Activated T-cell treated with anti-CD3 and anti-CD28 coated beads for 48 hours (primary cell): ENCODE measurements around the gene VMO1.

Experiments
- DNase-seq: peaks from one replicate; pipeline ENCODE4 v3.0.0-alpha.2; 2020; ENCODE audit warnings: low read depth

The VMO1 gene

DNA sequence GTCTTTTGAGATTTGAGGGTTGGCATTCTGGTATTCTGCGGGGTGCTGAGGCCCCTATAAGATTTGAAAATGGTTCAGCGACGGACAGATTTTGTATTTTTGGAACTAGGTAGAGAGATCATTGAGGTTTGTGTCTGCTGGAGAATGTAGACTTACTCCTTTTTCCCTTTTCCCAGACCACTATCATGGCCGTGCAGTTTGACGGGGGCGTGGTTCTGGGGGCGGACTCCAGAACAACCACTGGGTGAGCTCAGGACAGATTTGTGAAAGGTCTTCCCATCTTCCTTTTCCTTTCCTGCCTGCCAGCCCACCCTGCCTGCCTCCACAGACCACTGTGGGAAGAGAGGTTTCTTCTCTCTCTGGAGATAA lies 10.4 kb upstream of the VMO1 start:
- no peak for DNase-seq

- no peak for DNase-seq
Measured at GRCh38 chr17:4795168-4795567, 9.0 kb upstream of the VMO1 start.

DNA sequence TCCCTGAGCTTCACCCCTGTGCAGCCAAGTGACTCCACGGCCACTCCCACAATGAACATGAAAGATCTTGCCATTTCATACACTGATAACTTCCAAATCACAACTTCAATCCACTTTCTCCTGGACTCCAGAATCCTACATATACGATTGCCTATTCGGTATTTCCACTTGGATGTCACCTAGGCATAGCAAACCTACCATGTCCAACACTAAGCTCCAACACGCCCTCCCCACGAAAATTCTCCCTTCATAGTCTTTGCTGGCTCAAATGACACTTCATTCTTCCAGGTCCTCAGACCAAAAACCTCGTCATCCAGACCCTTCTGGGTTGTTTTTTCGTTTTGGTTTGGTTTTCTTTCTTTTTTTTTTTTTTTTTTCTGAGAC lies 4.5 kb upstream of the VMO1 start:
- no peak for DNase-seq

DNA sequence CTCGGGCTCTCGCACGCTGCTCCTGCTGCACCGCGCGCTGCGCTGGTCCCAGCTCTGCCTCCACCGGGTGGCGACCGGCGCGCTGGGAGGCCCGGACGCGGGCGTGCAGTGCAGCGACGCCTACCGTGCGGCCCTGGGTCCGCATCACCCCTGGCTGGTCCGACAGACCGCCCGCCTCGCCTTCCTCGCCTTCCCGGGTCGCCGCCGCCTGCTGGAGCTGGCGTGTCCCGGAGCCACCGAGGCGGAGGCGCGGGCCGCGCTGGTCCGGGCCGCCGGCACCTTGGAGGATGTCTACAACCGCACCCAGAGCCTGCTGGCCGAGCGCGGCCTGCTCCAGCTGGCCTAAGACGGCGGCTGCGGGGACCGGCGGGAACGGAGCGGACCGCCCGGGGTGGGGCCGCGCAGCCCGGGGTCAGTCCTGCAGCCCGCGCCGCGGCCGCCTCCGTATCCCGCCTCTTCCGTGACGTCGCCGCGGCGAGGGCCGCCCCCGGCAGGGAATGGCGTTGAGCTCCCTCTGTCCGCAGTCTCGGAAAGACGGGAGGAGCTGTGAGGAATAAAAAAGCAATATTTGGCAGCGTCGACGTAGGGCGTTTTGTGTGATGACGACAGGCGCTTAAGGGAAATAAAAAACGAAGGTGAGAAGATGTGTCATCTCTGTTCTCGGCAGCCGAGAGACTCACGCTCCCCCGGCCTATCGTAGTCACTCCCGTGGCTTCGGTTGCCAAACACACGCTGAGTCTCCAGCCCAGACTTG lies 4.0 kb upstream of the VMO1 start:
- DNase-seq: peak; percentile 83

DNA sequence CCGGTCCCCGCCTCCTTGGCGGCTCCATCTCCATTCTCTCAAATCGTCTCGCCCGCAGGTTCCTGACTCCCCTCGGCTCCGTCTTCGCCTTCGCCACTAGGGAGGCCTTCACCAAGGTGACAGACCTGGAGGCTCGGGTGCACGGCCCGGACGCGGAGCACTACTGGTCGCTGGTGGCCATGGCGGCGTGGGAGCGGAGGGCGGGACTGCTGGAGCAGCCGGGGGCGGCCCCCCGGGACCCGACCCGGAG lies 3.5 kb upstream of the VMO1 start:
- DNase-seq: no peak

DNA sequence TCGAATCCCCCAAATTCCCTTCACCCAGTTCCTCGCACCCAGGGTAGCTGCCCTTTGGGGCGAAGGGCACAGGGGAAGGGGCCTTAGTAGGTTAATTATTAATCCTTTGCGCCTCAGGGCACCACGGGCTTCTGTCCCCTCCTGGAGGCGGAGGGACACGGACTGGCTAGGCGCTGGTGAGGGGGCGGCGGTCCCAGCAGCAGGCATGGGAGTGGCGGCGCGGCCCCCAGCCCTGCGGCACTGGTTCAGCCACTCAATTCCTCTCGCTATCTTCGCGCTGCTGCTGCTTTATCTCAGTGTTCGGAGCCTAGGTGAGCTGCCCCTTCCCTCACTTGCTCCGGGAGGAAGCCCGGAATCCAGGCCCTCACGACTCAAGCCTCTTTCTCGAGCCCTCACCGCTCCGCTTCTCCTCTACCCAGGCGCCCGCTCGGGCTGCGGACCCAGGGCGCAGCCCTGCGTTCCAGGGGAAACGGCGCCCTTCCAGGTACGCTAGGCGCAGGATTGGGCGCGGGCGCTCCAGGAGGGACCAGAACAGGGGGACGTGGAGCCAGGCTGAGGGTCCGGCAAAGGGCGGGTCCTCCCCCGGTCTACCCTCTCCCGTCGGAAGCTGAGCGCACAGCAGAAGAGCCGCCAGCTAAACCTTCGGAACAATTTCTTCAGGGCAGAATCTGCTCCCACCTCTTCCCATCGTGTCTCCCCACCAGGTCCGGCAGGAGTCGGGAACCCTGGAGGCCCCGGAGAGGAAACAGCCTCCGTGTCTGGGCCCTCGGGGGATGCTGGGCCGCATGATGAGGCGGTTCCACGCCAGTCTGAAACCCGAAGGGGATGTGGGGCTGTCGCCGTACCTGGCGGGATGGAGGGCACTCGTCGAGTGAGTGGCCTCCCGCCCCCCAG lies 2.9 kb upstream of the VMO1 start, which contains the start of gene GLTPD2:
TSS of gene GLTPD2 (plus strand) at position 158 of the 894 bp plus-strand sequence. CDS start at position 206, 48 bp downstream.
- no peak for DNase-seq

DNA sequence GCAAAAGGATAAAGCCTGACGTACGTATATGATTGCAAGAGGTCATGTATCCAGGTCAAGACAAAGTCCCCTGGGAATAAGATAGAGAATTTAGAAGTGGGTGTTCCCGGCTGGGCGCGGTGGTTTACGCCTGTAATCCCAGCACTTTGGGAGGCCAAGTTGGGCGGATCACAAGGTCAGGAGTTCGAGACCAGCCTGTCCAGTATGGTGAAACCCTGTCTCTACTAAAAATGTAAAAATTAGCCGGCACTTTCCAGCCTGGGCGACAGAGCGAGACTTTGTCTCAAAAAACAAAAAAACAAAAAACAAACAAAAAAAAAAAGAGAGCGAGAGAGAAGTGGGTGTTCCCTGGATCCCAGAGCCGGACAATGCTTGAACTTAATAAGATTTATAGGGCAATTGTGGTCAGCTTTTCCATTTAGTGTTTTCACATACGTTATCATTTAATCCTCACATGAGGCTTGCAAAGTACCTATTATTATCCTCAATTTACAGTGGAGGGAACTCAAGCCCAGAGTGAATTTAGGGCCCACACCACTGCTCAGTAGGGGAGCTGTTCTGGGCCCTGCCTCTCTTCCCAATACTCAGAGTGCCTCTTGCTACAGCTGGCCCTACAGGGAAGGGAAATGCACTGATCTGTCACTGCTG lies 2.1 kb upstream of the VMO1 start:
- DNase-seq: no peak

DNA sequence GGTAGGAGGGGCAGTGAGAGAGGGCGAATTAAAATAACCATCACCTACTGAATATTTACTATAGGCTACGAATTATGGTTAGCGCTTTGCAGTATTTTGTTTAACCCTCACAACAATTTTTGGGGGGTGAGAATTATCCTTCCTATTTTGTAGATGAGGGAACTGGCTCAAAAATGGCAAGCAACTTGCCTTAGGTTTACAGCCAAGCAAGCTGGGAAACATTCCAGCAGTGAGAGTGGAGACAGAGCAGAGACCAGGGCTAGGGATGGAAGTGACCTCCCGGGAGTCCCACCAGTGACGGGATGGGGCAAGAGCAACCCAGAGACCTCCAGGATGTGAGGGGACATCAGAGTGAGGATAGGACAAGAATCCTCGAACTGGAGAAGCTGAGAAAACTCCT lies 352 bp upstream of the VMO1 start:
- no peak for DNase-seq

DNA sequence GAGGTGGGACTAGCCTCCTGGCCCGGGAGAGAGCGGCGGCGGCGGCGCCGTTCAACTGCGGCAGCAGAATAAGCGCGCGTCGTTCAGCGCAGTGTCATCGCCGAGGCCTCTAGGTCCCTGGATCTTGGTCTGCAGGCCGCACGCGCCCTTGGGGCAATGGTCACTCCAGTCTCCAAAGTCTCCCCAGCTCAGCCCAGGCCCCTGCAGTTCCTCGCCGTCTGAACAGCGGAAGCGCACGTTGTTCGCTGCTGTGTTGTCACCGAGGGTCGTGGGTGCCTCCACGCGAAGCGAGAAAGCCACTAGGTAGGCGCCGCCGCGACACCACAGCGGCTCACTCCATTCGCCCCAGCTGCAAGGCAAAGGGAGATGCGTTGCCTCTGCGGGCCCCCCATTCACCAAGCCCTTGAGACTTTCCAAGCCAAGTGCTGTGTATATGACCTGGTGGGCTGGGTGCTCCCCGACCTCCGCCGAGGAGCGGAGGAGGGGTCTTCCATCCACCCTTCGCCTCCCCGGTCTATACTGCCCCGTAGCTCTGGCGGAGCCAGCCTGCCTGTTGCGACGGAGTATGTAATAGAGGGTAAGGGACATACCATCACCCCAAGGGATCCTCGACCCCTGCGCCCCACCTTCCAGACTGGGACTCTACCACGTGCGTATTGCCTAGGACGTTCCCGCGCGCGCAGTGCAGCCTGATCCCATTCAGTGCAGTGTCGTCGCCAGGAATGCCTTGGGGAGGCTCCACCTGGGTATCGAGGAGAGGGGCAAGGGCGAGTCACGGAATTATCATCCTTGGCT lies 656 bp downstream of the VMO1 start:
- no peak for DNase-seq

DNA sequence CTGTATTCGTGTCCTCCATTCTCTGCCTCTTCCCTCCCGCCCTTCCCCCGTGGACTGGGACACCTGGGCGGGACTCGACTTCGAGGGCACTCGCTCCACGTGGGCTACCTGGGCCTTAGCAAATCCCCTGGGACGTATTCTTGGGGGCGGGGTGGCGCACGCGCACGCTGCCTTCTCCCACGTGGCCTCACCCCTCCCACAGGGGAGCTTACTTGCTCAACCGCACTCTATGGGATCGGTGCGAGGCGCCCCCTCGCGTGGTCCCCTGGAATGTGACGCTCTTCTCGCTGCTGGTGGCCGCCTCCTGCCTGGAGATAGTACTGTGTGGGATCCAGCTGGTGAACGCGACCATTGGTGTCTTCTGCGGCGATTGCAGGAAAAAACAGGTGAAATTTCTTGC lies 3.5 kb downstream of the VMO1 start:
- no peak for DNase-seq

DNA sequence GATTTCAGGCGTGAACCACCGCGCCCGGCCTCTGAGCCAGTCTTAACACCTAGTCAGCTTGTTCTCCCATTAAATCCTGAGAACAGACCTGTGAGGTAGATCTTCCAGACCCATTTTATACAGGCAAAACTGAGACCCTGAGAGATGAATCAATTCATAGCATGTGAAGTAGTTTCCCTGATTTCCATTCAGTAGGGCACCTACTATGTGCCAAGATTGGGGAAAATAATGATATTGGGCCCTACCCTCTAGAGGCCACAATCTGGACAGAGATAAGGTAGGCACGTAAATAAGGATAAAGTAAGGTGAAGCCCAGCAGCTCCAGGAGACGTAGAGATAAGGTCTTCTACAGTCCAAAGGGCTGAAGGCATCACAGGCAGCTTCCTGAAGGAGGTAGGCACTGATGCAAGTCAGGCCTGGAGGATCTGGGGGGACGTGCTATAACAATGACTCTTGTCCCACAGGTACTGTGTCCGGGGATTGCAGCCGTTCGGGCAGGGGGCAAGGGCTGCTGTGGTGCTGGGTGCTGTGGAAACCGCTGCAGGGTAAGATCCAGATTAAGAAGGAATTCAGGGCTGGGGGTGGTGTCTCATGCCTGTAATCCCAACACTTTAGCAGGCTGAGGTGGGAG lies 5.7 kb downstream of the VMO1 start:
- no peak for DNase-seq

GRCh38 chr17:4777969-4778760 lies 8.0 kb downstream of the VMO1 start:
- no peak for DNase-seq

- no peak for DNase-seq
Measured at GRCh38 chr17:4772235-4772613, 13.9 kb downstream of the VMO1 start.

- DNase-seq: no peak
Measured at GRCh38 chr17:4771519-4772234, 14.5 kb downstream of the VMO1 start, which contains the start of gene TM4SF5. TM4SF5 (plus strand) TSS chr17:4771886; CDS start chr17:4771923, 37 bp downstream.

GRCh38 chr17:4769628-4770027 lies 16.5 kb downstream of the VMO1 start:
- DNase-seq: no peak

GRCh38 chr17:4768298-4768697 lies 17.9 kb downstream of the VMO1 start:
- no peak for DNase-seq

DNA sequence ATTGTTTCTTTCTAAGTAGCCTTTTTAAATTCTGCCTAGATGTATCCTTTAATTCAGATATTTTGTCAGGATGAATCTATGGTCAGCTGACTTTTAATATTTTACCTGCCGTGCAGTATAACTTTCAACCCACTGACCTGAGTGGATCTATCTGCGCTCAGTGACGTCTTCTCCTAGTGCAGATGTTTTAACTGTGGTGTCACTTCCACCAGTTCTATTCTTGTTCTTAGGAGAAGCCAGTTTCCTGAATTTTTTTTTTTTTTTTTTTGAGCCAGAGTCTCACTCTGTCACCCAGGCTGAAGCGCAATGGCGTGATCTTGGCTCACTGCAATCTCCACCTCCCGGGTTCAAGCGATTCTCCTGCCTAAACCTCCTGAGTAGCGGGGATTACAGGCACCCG lies 19.4 kb downstream of the VMO1 start:
- no peak for DNase-seq

DNA sequence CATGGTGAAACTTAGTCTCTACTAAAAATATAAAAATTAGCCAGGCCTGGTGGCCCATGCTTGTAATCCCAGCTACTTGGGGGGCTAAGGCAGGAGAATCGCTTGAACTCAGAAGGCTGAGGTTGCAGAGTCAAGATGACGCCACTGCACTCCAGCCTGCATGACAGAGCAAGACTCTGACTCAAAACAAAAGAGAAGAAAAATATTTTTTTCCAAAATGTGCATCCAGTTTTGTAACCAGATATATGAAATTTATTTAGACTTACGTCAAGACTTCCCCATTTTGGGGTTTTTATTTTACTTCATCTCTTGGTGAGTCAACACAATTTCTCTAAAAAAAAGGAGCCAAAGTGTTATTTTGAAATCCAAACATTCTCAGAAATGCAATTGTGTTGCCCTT lies 20.0 kb downstream of the VMO1 start:
- DNase-seq: no peak

DNA sequence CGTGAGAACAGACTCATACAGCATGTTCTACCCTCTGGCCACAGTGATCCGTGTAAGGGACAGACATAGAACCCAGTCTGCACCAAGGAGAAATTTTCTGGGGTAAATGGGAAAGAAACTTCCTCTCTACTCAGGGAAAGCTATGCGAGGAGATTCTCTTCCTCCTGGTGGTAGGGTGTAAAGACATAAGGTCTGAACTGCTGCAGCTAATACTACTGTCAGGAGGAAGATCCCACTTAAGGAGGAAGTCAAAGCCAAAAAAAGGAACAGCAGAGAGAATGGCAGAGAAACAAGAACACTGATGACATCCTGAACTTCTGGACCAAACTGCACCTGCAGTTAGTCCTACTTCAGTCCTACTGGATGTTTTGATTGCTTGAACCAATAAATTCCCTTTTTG lies 21.6 kb downstream of the VMO1 start:
- no peak for DNase-seq

DNA sequence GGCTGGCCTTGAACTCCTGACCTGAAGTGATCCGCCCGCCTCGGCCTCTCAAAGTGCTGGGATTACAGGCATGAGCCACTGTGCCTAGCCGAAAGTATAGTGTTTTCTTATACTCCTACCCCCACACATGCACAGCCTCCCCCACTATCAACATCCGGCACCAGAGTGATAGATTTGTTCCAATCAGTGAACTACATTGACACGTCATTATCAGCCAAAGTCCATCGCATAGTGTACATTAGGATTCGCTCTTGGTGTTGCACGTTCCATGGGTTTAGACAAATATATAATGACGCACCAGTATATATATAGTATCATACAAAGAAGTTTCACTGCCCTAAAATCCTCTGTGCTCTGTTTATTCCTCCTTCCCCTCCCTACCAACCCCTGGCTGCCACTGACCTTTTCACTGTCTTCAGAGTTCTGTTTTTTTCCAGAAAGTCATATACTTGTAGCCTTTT lies 26.4 kb downstream of the VMO1 start:
- DNase-seq: no peak
